Breast epithelium (tissue), 4 donors: ENCODE data around the gene OR6S1. TPM values are rescaled to one million over a fixed set of nuclear protein-coding genes. Genes with fewer than 3 reads are reported as not detected.

ENCODE experiments used
- DNase-seq, 2 donors: peaks; one replicate each; pipeline ENCODE4 v3.0.0-alpha.2; 2019; ENCODE audit warnings: low spot score in 2 of 2
- H3K27ac ChIP-seq, 2 donors: fragments of 200-600 bp; sonication (generic) in 1 of 2; one replicate each; pipeline ENCODE4 v1.5.1; 2016 to 2019; ENCODE audit warnings: mild to moderate bottlenecking in 1 of 2
- H3K27me3 ChIP-seq, 2 donors: fragments of 200-600 bp; sonication (generic) in 1 of 2; one replicate each; pipeline versions ENCODE4 v1.5.1 to v1.6.0; 2017 to 2019; ENCODE audit warnings: control low read depth in 1 of 2, mild to moderate bottlenecking in 1 of 2
- H3K36me3 ChIP-seq: fragments of 200-600 bp; one replicate; pipeline ENCODE4 v1.5.1; 2019
- H3K4me1 ChIP-seq, 2 donors: fragments of 200-600 bp; sonication (generic); one replicate each; pipeline ENCODE4 v1.5.1; 2016 to 2019; ENCODE audit warnings: control low read depth in 1 of 2
- H3K4me3 ChIP-seq, 3 donors: fragments of 200-600 bp; sonication (generic); 1 replicate in 2 of 3; 2 replicates in 1 of 3; pipeline ENCODE4 v1.5.1; 2016 to 2019; ENCODE audit warnings: mild to moderate bottlenecking in 3 of 3, moderate library complexity in 2 of 3
- H3K9me3 ChIP-seq, 2 donors: fragments of 200-600 bp; sonication (generic) in 1 of 2; one replicate each; pipeline ENCODE4 v1.5.1; 2016 to 2019; ENCODE audit warnings: control low read depth in 1 of 2
- POLR2A ChIP-seq: fragments of 450-650 bp; IDR thresholded peaks from one replicate; pipeline ENCODE4 v1.6.1; 2016; ENCODE audit warnings: antibody characterized with exemption, mild to moderate bottlenecking, moderate library complexity
- POLR2AphosphoS5 ChIP-seq, 3 donors: sonication (generic); formaldehyde crosslinking; IDR thresholded peaks; one replicate each; pipeline ENCODE4 v1.6.1; 2017; ENCODE audit warnings: antibody characterized with exemption in 3 of 3
- intact Hi-C: fragments of 100-400 bp; cut with DNase I; formaldehyde crosslinking; loops from one replicate; pipeline ENCODE4 v1.15.1; 2023; ENCODE audit warnings: low total_unique reads
- total RNA-seq, 3 donors: library from RNA; depleted of rRNA; stranded (reverse); fragments of >200 nt; gene quantifications; one replicate each; pipeline ENCODE4 v1.1.0, GENCODE V29; 2016
- TF ChIP-seq, protein P1 (sequence below), 3 donors: fragments of 450-650 bp; IDR thresholded peaks; one replicate each; pipeline ENCODE4 v1.5.1; 2016 to 2017; ENCODE audit warnings: antibody characterized with exemption in 3 of 3, mild to moderate bottlenecking in 3 of 3, moderate library complexity in 3 of 3

OR6S1 gene
- total RNA-seq, 3 donors from 2014 or later: not detected

DNA sequence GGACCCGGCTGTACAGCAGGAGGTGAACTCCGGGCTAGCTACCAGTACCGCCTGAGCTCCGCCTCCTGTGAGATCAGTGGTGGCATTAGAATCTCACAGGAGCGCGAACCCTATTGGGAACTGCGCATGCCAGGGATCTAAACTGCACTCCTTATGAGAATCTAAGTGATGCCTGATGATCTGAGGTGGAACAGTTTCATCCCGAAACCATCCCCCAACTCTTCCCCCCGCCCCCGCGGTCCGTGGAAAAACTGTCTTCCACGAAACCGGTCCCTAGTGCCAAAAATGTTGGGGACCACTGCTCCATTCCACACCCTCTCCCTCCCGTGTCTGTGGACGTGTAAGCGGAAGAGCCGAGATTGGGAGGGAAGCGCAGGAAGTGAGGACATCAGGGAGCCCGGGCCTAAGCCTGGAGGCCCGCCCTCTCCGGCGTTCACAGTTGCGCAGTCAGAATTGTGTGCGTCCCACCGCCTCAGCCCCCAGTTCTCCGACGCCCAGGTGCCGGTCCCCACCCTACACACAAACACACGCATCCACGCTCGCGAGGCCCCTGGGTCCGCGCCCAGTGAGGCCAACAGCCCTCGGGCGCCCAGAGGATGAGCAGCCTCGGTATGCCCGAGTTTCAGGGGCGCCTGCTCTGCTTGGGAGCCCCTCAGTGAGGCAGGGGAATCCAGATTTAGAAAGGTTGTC, 41.1 kb upstream of the OR6S1 start:
- Histone ChIP-seq H3K4me3 (peak overlapping the region; percentile 83 to 93 (median 88)), H3K36me3 (no peaks in the 10 kb centered on the region), H3K27me3 (no peaks in the 10 kb centered on the region), H3K27ac (peak overlapping the region; percentile 99 to 100), H3K9me3 (no peaks in the 10 kb centered on the region), H3K4me1 (peaks cover 0 to 9% of the 10 kb centered on the region in 2 donors)
- peak; percentile 87 to 92 for DNase-seq
- TF ChIP-seq, protein P1, sequence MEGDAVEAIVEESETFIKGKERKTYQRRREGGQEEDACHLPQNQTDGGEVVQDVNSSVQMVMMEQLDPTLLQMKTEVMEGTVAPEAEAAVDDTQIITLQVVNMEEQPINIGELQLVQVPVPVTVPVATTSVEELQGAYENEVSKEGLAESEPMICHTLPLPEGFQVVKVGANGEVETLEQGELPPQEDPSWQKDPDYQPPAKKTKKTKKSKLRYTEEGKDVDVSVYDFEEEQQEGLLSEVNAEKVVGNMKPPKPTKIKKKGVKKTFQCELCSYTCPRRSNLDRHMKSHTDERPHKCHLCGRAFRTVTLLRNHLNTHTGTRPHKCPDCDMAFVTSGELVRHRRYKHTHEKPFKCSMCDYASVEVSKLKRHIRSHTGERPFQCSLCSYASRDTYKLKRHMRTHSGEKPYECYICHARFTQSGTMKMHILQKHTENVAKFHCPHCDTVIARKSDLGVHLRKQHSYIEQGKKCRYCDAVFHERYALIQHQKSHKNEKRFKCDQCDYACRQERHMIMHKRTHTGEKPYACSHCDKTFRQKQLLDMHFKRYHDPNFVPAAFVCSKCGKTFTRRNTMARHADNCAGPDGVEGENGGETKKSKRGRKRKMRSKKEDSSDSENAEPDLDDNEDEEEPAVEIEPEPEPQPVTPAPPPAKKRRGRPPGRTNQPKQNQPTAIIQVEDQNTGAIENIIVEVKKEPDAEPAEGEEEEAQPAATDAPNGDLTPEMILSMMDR (IDR thresholded peaks at IDR 0.05): peak in 1 of 3 donors; percentile 9
- TF ChIP-seq POLR2AphosphoS5 (IDR thresholded peaks at IDR 0.05): peak; percentile 96 to 99 (median 97)
- TF ChIP-seq POLR2A: peak; percentile 98
- intact Hi-C loops: loop anchor here (5.0 kb wide), 1 partner anchor 70 kb away; no protein-coding TSS in a partner anchor

DNA sequence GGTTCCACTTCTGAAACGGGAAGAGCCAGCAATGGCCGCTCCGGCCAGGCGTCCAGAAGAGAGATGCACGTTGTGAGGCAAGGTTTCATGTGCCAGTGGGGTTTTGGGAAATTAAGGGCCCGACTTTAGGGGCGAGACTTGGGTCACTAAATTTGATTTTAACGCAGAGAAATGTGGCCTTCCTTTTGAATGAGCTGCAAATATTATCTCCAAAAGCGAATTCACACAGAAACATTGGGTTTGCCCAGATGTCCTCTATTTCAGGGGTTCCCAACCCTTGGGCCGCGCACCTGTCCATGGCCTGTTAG, 40.6 kb upstream of the OR6S1 start:
- no peak for DNase-seq
- Histone ChIP-seq H3K27ac (peak overlapping the region; percentile 99 to 100), H3K4me1 (peaks cover 0 to 9% of the 10 kb centered on the region in 2 donors), H3K4me3 (peak overlapping the region; percentile 83 to 93 (median 88)), H3K36me3 (no peaks in the 10 kb centered on the region), H3K9me3 (no peaks in the 10 kb centered on the region), H3K27me3 (no peaks in the 10 kb centered on the region)
- no peak for TF ChIP-seq POLR2A
- TF ChIP-seq, protein P1 (IDR thresholded peaks at IDR 0.05): no peak
- no peak for TF ChIP-seq POLR2AphosphoS5 (IDR thresholded peaks at IDR 0.05)
- intact Hi-C loops: loop anchor here (5.0 kb wide), 1 partner anchor 70 kb away; no protein-coding TSS in a partner anchor

- DNase-seq: peak; percentile 83 to 91
- Histone ChIP-seq H3K27me3 (no peaks in the 10 kb centered on the region), H3K4me1 (peaks cover 0 to 9% of the 10 kb centered on the region in 2 donors), H3K36me3 (no peaks in the 10 kb centered on the region), H3K4me3 (peak overlapping the region; percentile 83 to 93 (median 88)), H3K27ac (peak overlapping the region; percentile 99 to 100), H3K9me3 (no peaks in the 10 kb centered on the region)
- intact Hi-C loops: loop anchor here (5.0 kb wide), 1 partner anchor 69 kb away; no protein-coding TSS in a partner anchor
- peak; percentile 60 to 64 (median 60) for TF ChIP-seq POLR2AphosphoS5 (IDR thresholded peaks at IDR 0.05)
- TF ChIP-seq, protein P1 (IDR thresholded peaks at IDR 0.05): peak in 1 of 3 donors; percentile 14
- no peak for TF ChIP-seq POLR2A
These were observed 40.0 kb upstream of the OR6S1 start for GRCh38 chr14:20681348-20682126.

DNA sequence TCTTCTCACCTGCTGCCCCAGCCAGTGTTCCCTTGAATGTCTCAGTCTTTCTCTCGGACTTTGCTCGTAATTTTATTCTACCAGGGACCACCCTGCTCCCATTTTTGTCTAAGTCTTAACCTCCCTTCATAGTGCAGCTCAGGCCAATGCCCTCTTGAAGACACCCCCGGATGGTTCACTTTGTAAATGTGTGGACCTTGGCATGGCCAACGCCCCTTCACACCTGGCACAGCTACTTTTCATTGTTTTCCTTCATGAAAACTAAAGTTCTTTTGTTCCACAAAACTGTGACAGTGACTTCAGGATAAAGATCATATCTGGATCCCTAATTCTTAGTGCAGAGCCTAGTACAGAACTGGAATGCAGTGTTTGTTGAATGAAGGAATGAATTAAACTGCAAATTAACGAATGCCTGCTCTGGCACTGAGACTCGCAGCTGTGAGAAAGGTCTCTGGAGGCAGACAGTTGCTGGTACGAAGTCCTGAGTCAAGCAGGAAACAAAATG, 39.4 kb upstream of the OR6S1 start:
- TF ChIP-seq POLR2AphosphoS5 (IDR thresholded peaks at IDR 0.05): no peak
- TF ChIP-seq, protein P1 (IDR thresholded peaks at IDR 0.05): no peak
- no peak for TF ChIP-seq POLR2A
- Histone ChIP-seq H3K4me1 (peaks cover 0 to 9% of the 10 kb centered on the region in 2 donors), H3K36me3 (no peaks in the 10 kb centered on the region), H3K27ac (peak overlapping the region; percentile 99 to 100), H3K27me3 (no peaks in the 10 kb centered on the region), H3K4me3 (peak overlapping the region; percentile 83 to 93 (median 88)), H3K9me3 (no peaks in the 10 kb centered on the region)
- intact Hi-C loops: loop anchor here (5.0 kb wide), 1 partner anchor 69 kb away; no protein-coding TSS in a partner anchor
- DNase-seq: no peak
